Gastroesophageal sphincter (tissue), 3 donors: ENCODE data around the gene ARNT2.

Experiments
- CTCF ChIP-seq, 4 experiments: fragments of 200-600 bp in 2 of 4; fragments of 450-650 bp in 2 of 4; sonication (generic) in 1 of 4; IDR thresholded peaks; one replicate each; pipeline ENCODE4 v1.5.1; 2017 to 2019; ENCODE audit warnings: antibody characterized with exemption in 4 of 4, mild to moderate bottlenecking in 2 of 4, moderate library complexity in 2 of 4
- POLR2A ChIP-seq, 2 donors: fragments of 450-650 bp; IDR thresholded peaks; one replicate each; pipeline ENCODE4 v1.6.1; 2017; ENCODE audit warnings: antibody characterized with exemption in 2 of 2, mild to moderate bottlenecking in 2 of 2, moderate library complexity in 1 of 2

DNA sequence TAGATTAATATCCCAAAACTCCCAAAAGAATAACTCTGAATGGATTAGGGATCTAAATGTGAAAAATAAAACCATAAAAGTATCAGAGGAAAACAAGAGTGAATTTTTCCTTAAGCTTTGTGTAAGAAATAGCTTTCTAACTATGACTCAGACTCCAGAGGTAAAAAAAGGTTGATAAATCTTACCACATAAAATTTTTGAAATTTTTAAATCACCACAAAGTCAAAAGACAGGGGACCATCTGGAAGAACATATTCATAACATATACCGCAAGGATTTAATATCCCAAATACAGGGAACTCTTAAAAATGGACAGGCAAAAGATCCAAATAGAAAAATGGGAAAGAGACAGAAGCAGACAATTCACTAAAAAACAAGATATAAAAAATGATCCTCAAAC lies 145.0 kb downstream of the ARNT2 start:
- TF ChIP-seq CTCF (IDR thresholded peaks at IDR 0.05) = no peak
- TF ChIP-seq POLR2A (IDR thresholded peaks at IDR 0.05) = no peak
